Central memory CD4-positive, alpha-beta T cell (primary cell): Measurements from ENCODE around the gene DNAH17.

Experiments
- DNase-seq: peaks from one replicate; pipeline ENCODE4 v3.0.0; 2022

DNAH17 gene

DNA sequence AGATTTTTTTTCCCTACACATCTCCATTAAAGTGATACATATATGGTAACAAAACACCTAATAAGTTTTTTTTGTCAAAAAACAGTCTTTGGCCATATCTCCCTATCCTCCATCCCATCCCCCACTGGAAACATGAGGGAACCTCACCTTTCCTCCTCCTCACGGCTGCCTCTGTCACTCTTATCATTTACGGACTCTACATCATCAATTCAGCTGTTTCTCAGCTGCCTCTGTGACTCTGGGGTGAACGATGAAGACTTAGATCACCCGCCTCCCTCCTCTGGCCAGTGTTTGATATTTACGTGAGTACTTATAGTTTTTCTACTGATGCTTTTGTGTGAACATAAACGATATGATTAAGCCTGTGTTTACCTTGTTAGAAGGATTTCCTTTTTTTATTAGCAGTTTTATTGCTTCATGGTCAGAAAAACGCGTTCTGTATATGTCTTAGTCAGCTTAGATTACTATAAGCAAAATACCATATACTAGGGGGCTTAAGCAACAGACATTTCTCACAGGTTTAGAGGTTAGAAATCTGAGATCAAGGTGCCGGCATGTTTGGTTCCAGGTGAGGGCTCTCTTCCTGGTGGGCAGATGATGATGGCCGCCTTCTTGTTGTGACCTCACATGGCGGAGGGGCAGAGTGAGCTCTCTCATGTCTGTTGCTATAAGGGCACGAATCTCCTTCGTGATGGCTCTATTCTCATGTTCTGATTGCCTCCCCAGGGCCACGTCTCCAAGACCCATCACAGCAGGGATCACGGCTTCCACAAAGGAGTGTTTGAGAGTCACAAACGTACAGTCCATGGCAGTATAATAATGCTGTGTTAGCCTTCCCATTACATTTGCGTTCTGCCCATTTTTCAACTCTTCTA is 32.1 kb downstream of the DNAH17 start:
- no peak for DNase-seq

DNA sequence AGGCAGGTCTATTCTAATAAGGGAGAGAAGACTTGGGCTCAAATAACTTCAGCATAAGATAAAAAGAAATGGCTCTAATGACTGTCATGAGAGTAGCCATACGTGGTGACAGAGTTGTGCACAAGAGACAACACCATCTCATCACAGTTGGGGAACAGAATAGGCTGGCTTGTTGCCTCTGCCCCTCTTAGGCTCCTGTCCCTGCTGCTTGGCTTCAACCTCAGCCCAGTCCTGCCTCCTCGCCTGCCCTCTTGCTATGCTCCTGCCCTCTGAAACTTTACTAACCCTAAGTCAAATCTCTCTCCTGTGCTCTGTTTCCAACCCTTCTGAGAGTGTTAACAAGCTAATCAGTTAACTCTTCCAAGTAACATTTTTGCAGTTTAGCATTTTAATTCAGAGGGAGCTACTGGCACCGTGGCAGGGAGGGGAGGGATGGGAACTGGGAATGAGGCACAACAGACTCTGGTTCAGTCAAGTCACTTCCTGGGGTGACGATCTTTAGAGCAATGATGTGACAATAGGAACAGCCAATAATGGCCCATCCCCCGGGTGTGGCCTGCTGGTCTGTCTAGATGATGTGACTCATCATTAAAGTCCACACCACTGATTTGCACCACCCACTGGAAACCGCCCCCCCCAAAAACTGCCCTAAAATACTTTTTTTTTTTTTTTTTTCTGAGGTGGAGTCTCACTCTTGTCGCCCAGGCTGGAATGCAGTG is 35.5 kb downstream of the DNAH17 start:
- no peak for DNase-seq

DNA sequence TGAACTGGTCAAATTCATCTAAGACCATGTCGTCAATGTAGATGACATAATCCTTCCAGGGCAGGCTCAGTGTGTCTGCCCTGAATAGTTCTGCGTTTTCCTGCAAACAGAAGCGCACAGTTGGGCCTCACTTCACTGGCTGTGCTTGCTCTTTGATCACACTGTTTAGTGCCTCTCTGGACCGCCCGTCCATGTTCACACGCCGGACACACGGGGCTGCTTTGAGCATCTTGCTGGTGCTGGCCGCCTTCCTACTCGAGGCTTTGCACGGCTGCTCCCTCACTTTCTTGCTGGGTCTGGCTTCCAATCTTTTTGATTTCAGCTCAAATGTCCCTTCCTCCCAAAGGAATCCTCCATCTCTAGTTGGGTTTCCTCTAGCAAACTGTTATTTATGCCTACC is 37.4 kb downstream of the DNAH17 start:
- no peak for DNase-seq

DNA sequence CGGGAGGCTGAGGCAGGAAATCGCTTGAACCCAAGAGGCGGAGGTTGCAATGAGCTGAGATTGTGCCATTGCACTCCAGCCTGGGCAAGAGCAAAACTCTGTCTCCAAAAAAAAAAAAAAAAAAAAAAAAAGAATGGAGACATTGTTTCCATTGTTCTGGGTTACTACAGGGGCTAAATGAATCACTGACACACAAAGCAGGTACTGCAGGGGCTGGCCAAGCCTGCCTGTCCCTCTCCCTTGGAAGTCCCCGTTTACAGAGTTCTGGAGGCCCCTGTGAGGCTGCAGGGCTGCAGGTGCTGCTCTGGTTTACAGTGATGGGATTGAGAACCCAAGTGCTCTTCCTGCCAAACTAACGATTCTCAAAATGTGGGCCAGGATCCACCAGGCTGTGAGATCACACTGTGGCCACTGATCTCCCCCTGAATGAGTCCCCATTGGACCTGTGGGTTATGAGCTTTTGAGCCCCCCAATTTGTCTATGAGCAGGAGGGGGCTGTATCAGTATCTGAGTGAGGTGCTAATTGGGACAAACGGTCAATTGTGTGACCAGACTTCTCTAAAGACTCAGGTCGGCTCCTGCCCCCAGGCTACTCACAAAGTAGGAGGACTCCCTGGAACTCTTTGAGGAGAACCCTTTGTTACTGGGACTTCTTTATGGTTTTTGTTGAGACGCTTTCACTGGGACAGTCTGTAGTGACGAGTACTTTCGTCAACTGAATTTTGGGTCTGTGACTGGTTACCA is 39.0 kb downstream of the DNAH17 start:
- no peak for DNase-seq

DNA sequence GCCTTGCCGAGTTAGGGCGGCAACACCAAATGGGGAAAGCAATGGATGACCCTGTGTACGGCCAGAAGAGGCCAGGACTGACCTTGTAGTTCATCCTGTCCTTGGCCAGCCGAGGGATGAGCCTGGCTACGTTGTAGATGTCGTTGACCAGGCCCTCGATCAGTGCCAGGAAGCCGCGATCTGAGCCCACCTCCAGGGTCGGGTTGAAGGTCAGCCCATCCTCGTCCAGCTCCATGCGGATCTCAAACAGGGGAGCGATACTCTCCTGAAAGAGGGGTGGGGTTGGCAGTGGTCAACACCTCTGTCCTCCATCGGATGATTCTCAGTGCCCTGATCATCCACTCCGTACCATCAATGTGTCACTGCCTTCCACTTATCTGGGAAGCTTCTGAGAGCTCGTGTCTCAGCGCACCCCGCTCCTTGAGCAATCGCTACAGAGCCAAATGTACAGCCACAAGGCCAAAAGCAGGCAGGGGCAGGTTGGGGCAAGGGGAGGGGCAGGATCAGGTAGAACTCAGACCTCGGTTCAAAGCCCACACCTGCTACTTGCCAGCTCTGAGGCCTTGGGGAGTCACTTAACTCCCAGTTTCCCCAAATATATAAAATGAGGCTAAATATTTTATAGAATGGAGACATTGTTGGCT is 39.9 kb downstream of the DNAH17 start:
- no peak for DNase-seq

DNA sequence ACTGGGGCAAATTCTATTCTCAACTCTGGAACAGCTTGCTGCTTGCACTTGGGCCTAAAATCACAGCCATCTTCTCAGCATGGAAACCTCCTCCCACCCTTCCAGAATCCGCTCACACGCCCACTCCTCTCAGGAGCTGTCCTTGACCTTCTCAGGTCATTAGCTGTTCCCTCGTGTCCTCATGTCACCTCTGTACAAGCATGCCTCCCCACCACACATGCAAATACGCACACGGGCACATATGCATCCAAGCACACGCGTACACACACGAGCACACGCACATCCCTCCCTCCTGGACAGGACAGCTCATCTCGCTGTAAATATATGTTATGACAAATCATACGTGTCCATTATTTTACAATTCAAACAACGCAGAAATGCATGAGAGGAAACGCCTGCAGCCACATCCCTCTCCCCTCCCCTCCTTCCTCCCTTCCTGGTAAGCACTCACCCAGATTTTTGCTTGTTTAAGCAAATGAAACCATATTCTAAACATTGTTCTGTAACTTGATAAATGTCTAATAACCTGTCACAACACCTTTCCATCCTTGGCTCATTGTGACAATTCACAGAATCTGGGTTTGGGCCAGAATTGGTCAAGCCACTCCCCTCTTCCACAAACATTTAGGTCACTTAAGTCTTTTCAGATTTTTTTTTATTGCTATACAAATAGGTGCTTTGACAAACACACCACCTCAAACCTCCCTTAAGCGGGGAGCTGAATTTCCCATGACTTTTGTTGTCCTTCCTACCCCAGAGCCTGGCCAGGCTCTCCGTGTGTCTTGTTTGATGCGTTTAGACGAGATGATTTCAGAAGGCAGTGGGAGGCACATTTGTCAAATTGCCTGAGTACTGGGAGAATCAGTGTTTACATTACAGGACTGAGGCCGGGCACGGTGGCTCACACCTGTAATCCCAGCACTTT is 41.7 kb downstream of the DNAH17 start:
- DNase-seq = peak; percentile 27

DNA sequence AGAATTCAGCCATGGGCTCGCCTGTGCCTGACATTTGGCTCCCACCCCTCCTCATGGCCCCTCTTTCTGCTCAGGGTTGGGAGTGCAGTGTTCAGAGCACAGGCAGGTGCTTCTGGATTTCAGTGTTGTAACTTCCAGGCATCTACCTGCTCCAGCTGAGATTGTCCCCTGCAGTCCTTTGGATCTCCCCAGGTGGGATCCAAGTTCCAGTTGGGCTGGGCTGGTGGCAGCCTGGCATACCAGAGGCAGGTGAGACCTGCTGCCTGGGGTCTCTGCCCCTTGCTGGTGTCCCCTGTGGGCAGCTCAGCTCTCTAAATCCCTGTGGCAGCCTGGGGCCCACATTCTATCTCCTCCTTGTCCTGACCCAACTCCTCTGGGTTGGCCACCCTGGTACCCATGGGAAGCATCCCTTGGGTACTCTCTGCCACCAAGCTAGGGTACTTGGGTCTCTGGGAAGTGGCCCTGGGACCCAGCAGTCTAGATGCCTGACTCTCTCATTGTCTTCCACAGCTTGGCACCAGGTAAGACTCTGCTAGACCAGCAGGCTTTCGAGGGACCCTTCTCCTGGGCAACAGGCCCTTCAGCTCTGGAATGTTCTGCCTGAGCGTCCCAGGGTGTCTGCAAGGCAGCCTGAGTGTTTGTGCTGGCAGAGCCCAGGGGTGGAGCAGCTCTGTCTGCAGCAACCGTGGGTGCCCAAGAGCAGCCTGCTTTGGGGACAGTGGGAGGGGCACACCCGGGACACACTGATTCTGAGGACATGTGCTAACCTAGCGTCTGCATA is 42.5 kb downstream of the DNAH17 start:
- DNase-seq = peak; percentile 17

DNA sequence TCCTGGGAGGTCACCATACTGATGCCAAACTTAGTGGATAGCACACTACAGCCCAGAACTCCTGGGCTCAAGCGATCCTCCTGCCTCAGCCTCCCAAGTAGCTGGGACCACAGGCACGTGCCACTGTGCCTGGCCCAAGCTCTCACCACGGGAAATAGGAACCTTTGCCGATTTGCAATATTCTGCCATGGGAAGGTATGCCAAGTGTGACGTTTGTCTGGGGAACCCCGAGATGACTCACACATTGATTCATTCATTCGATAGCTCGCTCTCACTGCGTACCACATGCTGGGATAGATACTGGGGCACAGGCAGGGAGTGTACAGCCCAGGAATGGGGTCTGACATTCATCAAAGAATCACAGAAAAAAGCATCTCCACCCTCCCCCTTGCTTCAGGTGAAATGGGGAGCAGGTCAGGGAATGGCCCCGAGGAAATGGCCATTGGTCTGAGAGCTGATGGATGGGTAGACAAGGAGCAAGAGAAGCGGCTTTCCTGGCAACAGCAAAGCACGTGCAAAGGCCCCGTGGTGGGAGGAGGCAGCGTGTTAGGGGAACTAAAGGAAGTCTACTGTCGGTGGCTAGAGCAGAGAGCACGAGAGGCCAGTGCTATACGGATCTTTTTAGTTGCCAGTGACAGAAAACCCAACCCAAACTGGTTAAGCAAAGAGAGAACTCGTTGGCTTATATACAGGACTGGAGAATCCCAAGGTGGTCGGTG is 44.1 kb downstream of the DNAH17 start:
- DNase-seq = peak; percentile 4

DNA sequence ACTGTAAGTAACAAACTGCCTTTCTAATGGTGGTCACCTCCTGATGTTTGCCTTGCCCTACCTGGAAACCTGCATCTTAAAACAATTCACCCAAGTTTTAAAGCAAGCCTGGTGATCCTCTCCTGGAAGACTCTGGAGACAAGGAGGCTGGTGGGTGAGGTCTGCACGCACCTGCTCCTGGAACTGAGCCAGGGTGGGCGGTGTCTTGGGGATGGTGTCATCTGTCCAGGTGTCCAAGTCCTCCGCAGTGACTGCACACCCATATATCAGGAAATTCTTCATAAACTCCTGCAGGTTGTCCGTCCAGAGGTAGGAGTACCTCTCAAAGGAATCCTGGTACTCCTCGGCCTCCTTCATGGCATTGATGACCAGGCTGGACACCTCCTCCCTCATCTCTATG is 44.9 kb downstream of the DNAH17 start:
- no peak for DNase-seq

DNA sequence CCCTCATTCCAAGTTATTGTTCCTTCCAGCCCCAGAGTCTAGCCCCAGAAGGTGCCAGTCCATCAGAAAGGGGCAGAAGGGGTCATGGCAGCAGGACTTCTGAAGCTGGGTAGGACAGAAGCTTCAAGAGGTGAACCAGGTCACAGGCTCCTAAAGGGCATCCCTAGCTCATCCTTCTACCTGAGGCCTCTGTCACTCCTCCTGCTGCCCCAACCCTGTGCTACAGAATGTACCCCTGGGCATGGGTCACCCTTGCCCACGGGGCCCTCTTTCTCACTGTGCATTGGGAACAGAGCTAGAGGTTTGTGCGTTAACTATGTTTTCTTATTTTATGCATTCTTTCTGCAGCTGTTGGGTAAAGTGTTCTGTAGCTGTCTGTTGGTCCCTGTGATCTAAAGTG is 46.5 kb downstream of the DNAH17 start:
- no peak for DNase-seq

DNA sequence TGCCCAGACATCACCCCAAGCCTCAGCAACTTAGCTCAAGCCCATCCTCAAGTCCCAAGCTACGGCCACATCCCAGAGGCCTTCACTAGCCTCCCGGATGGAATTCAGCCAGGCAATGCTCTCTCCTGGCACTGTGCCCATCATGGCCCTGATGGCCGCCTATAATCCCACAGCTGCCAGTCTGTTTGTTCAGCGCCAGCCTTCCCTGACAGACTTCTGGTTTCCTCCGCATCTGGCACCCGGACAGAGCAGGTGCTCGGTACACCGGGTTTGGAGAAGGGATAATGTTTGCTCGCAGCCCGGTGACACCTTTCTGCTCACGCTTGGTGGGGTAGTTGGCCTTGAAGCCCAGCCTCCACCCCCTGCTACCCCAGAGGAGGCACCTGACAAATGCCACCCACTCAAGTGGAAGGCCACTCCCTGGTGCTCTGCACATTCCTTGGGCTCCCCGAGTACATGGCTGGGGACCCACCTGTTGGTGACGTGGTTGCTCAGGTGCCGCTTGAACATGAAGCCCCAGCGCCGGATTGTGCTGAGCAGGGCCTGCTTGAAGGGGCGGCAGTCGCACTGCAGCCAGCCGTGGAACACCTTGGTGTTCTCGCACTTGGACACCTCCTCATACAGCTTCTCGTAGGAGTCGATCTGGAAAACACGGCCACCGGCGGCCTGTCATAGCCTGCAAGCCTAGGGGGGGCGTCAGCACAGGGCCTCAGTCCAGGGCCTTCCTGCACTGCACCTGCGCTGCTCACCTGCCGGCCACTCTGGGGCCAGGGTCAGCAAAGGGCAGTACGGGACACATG is 47.1 kb downstream of the DNAH17 start:
- DNase-seq = no peak

DNA sequence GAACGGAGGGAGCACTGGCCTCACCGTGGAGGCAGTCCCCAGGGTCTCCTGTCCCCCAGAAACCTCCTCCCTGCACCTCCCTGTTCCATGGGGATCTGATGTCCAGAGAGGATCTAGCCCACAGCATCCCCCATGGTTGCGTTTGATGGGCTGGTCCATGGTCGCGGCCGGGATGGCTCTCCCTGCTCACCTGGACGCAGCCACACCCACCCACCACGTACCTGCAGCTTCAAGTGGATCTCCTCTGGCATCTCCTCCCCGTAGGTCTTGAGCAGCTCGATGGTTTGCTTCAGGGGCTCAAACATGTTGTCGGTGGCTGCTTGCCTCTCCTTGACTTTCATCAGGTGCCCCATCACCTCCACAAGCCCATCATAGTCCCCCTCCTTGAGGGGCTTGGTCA is 47.9 kb downstream of the DNAH17 start:
- no peak for DNase-seq

DNA sequence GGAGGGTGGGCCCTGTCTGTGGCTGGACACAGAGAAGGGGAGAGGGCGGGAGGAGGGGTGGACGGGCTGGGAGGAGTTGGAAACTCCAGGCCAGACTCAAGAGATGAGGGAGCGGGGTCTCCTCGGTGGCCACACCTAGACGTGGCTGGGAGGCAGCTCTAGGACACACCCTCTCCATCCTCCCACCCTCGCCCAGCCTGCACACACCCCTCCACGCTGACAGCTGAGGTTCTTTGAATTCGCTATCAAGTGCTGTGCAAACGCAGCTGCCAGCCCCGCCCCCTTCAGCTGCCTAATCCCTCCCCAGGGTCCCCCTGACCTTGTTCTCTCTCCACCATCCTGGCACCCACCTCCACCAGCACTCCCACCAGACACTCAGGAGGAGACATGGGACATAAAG is 48.7 kb downstream of the DNAH17 start:
- DNase-seq = no peak

DNA sequence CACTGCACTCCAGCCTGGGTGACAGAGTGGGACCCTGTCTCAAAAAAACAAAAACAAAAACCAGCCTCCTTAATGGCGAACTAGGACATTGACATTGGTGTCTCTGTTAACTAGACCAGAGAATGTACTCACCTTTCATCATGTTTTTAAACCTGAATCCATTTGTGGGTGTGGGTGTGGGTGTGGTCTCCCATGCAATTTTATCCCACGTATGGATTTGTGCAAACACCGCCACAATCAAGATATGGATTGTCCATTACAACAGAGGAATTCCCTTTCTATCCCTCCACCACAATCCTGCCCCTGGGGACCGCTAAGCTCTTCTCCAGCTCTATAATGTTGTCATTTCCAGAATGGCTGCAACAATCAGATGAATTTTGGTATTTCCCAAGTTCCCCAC is 49.9 kb downstream of the DNAH17 start:
- DNase-seq = no peak

DNA sequence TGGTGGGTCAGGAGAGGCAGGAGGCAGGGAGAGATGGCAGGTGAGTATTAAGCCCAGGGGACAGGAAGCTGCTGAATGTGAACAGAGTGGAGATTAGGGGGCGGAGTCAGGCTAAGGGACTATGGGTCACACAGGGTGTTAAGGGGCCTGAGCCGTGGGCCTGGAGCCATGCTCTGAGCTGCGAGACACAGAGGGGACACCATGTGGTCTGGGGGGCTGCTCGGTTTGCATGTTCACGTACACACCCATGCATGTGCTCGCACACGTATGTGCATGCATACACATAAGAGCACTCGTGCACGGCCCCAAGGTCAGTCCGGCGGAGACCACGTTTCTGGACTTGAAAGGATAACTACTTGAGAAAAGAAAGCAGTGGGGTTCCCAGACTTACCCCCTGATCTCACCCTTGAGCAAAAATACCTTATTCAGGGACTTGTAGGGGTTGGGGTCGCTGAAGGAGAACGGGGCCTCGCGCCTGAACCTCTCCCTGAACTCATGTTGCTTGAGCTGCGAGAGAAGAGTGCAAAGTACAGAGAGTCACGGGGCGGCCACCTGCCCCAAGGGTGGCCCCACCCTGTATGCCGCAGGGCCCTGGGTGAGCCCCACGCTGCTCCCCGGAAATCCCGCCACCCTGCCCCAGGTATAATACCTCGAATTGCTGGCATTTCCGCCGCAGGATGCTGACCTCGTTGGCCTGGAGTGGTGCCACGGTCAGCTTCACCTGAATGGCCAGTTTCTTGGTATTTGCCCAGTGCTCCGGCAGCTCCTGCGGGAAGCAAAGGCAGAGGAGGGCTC is 50.8 kb downstream of the DNAH17 start:
- DNase-seq = no peak

DNA sequence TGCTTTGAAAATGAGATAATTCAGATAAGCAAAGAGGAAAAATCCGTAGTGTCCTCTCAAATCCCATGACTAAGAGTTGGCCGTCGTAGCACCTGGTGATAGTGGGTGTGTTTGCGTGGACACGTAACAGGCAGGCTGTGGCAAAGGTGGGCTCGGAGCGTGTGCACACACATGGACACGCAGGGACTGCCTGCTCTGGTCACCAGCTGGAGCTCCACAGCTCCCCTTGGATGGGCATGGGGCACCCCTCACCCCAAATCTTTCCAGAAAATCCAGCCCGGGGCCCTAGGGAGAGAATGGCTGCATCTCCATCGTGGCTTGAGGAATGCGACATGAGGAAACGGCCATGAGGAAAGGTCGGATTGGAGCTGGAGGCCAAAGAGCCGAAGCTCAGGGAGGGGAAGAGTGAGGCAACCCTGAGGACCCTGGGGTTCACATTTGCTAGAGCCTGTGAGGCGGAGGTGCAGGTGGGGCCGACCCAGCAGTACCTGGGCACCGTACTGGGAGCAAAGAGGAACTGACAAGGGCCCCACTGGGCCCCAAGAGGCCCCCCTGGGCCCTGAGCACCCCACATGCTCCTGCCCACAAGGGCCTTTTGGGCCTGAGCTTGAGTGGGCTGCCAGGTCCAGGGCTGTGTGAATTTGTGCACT is 51.6 kb downstream of the DNAH17 start:
- DNase-seq = no peak

DNA sequence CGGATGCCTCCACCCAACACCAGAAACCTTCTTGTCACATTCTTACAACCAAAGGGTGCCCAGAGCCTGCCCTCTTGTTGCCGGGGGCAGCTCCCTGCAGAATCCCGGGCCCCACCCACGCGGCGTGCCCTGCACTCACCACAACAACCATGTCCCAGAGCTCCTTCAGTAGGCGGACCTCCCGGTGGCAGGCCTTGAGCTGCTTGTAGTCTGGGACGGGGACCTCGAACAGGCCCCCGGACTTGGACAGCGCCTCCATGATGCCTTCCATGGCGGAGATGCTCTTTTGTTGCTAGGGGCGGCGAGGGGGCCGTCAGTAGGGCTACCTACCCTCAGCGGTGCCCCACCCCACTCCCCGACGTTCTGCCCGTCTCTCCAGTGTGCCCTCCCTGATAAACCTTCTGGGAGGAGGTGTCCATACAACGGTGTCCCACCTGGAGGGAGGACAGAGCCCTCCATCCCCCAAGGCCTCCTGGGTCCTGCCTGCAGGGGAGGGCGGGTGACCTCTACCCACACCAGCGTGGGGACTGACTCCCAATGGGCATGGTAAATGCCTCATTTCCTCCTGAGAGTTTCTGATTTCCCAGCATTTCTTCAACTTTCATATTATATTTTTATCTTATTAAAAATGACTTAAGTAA is 52.2 kb downstream of the DNAH17 start:
- DNase-seq = no peak
